Activated B cell treated with CpG ODN at 0.5 μM for 24 hours (primary cell): ENCODE data around the gene RPIA. TPM values are rescaled to one million over a fixed set of nuclear protein-coding genes. Genes with fewer than 3 reads are reported as not detected.

Source experiments
- ATAC-seq: fragments of 200-7000 bp; cut with Tn5 transposase; one replicate; pipeline ENCODE4 v1.10.0; 2021; ENCODE audit warnings: low read depth, mild to moderate bottlenecking, moderate library complexity
- CTCF ChIA-PET: fragments of 350-600 bp; sonication (Branson Sonifier 250); formaldehyde crosslinking; loops from one replicate; lab custom pipeline; 2021; ENCODE audit warnings: antibody characterized with exemption; lab: Charles Lee
- POLR2A ChIA-PET: fragments of 350-600 bp; sonication (Branson Sonifier 250); formaldehyde crosslinking; loops from one replicate; lab custom pipeline; 2021; ENCODE audit warnings: antibody characterized with exemption; lab: Charles Lee
- DNase-seq: peaks from one replicate; pipeline ENCODE4 v3.0.0; 2022
- H3K27ac Mint-ChIP-seq: one replicate; pipeline ENCODE4 v1.8.0; 2020; ENCODE audit warnings: mixed read lengths
- H3K27me3 Mint-ChIP-seq: one replicate; pipeline ENCODE4 v1.8.0; 2021; ENCODE audit warnings: mixed read lengths
- H3K36me3 Mint-ChIP-seq: one replicate; pipeline ENCODE4 v1.8.0; 2021; ENCODE audit warnings: low read depth, mixed read lengths
- H3K4me1 Mint-ChIP-seq: one replicate; pipeline ENCODE4 v1.8.0; 2021; ENCODE audit warnings: mixed read lengths
- H3K4me3 Mint-ChIP-seq: one replicate; pipeline ENCODE4 v1.8.0; 2020; ENCODE audit warnings: mild to moderate bottlenecking, mixed read lengths
- H3K9me3 Mint-ChIP-seq: one replicate; pipeline ENCODE4 v1.8.0; 2020; ENCODE audit warnings: mixed read lengths
- intact Hi-C: fragments of 100-400 bp; cut with micrococcal nuclease; formaldehyde crosslinking; loops from one replicate; pipeline ENCODE4 v1.15.1; 2024
- total RNA-seq: library from RNA; stranded (reverse); gene quantifications from 2 replicates; pipeline ENCODE4 v1.2.3, GENCODE V29; 2022
- TF ChIP-seq, protein P1 (sequence below): fragments of 200-600 bp; IDR thresholded peaks from one replicate; pipeline ENCODE4 v1.8.0; 2022; ENCODE audit warnings: antibody characterized with exemption, mild to moderate bottlenecking

Gene RPIA
- total RNA-seq, 1 donor from 2014 or later = 35.9 TPM

GRCh38 chr2:88656690-88657089 lies 34.8 kb upstream of the RPIA start:
- ChIA-PET POLR2A (interaction anchor here (0.7 kb wide), 1 partner anchor 25 kb away, joined by 3 read pairs; no protein-coding TSS in a partner anchor), CTCF (interaction anchor here (1.8 kb wide), 1 partner anchor 11 kb away, joined by 4 read pairs; no protein-coding TSS in a partner anchor)
- no peak for ATAC-seq
- H3K27ac Mint-ChIP-seq = no peak overlapping the region
- intact Hi-C loops = no loop called here
- H3K9me3 Mint-ChIP-seq = no peaks in the 10 kb centered on the region
- TF ChIP-seq, protein P1, sequence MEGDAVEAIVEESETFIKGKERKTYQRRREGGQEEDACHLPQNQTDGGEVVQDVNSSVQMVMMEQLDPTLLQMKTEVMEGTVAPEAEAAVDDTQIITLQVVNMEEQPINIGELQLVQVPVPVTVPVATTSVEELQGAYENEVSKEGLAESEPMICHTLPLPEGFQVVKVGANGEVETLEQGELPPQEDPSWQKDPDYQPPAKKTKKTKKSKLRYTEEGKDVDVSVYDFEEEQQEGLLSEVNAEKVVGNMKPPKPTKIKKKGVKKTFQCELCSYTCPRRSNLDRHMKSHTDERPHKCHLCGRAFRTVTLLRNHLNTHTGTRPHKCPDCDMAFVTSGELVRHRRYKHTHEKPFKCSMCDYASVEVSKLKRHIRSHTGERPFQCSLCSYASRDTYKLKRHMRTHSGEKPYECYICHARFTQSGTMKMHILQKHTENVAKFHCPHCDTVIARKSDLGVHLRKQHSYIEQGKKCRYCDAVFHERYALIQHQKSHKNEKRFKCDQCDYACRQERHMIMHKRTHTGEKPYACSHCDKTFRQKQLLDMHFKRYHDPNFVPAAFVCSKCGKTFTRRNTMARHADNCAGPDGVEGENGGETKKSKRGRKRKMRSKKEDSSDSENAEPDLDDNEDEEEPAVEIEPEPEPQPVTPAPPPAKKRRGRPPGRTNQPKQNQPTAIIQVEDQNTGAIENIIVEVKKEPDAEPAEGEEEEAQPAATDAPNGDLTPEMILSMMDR = no peak
- no peak for DNase-seq
- H3K36me3 Mint-ChIP-seq = no peaks in the 10 kb centered on the region
- no peak overlapping the region for H3K4me3 Mint-ChIP-seq
- no peaks in the 10 kb centered on the region for H3K27me3 Mint-ChIP-seq
- no peaks in the 10 kb centered on the region for H3K4me1 Mint-ChIP-seq

DNA sequence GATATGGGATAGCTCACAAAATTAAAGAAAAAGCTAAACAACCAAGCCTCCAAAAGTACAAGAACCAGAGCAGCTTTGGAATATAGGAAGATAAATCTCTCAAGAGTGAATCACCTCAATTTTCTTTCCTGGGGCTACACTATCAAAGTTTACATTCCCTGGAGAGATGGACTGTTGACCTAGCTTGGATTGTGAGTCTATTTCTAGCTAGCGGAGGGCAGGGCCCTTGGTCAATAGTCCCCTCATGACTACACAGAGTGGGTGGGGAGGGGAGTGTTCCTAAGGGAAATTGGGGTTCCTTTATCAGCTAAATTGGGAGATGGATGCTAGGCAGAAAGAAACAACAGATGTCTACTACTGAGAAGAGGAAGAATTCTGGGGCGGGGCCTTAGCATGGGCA lies 34.3 kb upstream of the RPIA start:
- no peaks in the 10 kb centered on the region for H3K36me3 Mint-ChIP-seq
- H3K9me3 Mint-ChIP-seq = no peaks in the 10 kb centered on the region
- H3K27ac Mint-ChIP-seq = no peak overlapping the region
- H3K4me1 Mint-ChIP-seq = no peaks in the 10 kb centered on the region
- intact Hi-C loops = no loop called here
- H3K27me3 Mint-ChIP-seq = no peaks in the 10 kb centered on the region
- POLR2A ChIA-PET = interaction anchor here (0.7 kb wide), 1 partner anchor 26 kb away, joined by 3 read pairs; no protein-coding TSS in a partner anchor
- H3K4me3 Mint-ChIP-seq = no peak overlapping the region
- CTCF ChIA-PET = interaction anchor here (0.7 to 2.4 kb wide), 3 partner anchors 12 to 15 kb away, joined by 3 to 9 read pairs (median 4); no protein-coding TSS in a partner anchor
- DNase-seq (no peak), ATAC-seq (no peak)
- TF ChIP-seq, protein P1 = no peak

DNA sequence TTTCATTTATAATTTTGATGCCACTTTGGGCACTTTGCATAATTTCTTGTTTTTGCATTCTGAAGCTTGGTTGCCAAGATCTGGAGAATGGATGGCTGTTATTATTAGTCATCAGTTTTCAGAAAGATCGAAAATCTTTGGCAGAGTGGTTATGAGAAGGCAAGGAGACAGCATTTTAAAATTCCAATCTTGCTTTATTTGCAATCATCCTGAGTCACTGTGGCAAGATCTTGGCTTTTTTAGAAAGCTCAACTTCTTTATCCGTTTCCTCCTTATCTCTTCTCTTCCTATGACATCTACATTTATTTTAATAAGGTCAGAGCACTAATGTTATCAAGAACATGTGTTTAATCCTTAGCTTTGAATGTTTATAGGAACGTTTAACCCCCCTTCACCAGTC lies 33.1 kb upstream of the RPIA start:
- ATAC-seq (no peak), DNase-seq (no peak)
- intact Hi-C loops = no loop called here
- no peaks in the 10 kb centered on the region for H3K36me3 Mint-ChIP-seq
- POLR2A ChIA-PET = interaction anchor here (0.6 kb wide), 1 partner anchor 32 kb away, joined by 5 read pairs; no protein-coding TSS in a partner anchor
- TF ChIP-seq, protein P1 = no peak
- CTCF ChIA-PET = interaction anchor here (2.4 to 2.6 kb wide), 2 partner anchors 11 to 14 kb away, joined by 9 to 11 read pairs; no protein-coding TSS in a partner anchor
- H3K27ac Mint-ChIP-seq = no peak overlapping the region
- no peaks in the 10 kb centered on the region for H3K27me3 Mint-ChIP-seq
- H3K4me3 Mint-ChIP-seq = no peak overlapping the region
- H3K4me1 Mint-ChIP-seq = no peaks in the 10 kb centered on the region
- H3K9me3 Mint-ChIP-seq = no peaks in the 10 kb centered on the region

DNA sequence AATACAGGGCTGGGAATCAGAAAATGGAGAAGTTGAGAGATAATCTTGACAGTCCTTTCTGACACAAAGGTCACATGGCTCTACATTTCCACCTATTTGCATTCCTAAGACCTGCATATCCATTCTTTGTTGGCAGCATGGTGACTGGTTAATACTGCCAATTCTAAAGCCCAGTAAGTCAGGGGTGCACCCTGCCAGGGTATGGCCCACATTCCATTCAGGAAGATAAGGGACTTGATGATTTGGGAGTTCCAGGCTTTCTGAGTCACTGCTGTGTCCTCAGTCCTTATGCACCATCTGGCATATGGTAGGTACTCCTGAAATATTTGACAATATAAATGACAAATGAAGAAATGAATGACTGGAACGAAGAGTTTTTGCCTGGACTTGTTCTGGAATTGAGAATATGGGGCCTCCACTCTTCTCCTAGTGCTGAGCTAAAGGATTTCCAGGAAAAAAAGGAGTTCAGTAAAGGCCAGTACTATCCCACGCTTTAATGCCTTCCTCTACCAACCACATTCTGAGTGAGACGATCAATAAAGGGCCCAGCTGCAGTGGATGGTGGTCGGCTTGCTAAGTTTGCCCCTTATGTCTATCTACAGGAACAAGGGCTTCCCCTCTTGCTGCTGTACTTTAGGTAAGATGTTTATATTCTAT lies 32.5 kb upstream of the RPIA start:
- Mint-ChIP-seq H3K9me3 (peaks cover 2% of the 10 kb centered on the region), H3K4me1 (no peaks in the 10 kb centered on the region), H3K4me3 (no peak overlapping the region), H3K27ac (no peak overlapping the region), H3K27me3 (no peaks in the 10 kb centered on the region), H3K36me3 (no peaks in the 10 kb centered on the region)
- ChIA-PET POLR2A (interaction anchor here (0.6 kb wide), 1 partner anchor 33 kb away, joined by 5 read pairs; no protein-coding TSS in a partner anchor), CTCF (interaction anchor here (2.4 to 2.6 kb wide), 2 partner anchors 11 to 13 kb away, joined by 9 to 11 read pairs; no protein-coding TSS in a partner anchor)
- TF ChIP-seq, protein P1 = no peak
- no peak for ATAC-seq
- DNase-seq = no peak
- intact Hi-C loops = no loop called here

DNA sequence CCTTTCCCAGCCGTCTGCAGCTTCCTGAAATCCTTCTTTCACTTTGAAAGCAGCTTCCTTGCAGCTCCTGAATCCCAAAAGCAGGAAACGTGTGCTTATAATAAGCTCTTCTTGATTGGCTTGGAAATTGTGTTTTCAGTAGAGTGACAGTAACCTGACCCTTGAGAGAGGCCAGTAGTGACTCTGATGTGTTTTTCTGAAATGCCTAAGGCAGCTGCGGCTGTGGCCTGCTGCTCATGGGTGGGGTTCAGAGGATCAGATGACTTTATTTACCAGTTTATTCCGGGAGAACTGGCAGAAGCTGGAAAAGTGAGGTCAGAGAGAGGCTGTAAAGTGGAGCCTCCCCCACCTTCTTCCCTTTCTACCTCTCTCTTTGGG lies 31.9 kb upstream of the RPIA start:
- Mint-ChIP-seq H3K27me3 (no peaks in the 10 kb centered on the region), H3K4me1 (no peaks in the 10 kb centered on the region), H3K4me3 (no peak overlapping the region), H3K9me3 (peaks cover 2% of the 10 kb centered on the region), H3K27ac (no peak overlapping the region), H3K36me3 (no peaks in the 10 kb centered on the region)
- CTCF ChIA-PET = interaction anchor here (2.4 to 2.6 kb wide), 2 partner anchors 10 to 13 kb away, joined by 9 to 11 read pairs; no protein-coding TSS in a partner anchor
- intact Hi-C loops = no loop called here
- POLR2A ChIA-PET = no interaction called here
- ATAC-seq (no peak), DNase-seq (no peak)
- TF ChIP-seq, protein P1 = no peak
